GM19438 (cell line): ENCODE measurements around the gene H1-8.
A peak's percentile ranks its signal among the peaks of the same experiment; 100 is the strongest.

ENCODE experiments used
- ATAC-seq: cut with Tn5 transposase; IDR thresholded peaks from one replicate; pipeline ENCODE4 v1.9.1; 2021; ENCODE audit warnings: low read depth; ENCODE audit not compliant: unreplicated experiment

Gene H1-8

DNA sequence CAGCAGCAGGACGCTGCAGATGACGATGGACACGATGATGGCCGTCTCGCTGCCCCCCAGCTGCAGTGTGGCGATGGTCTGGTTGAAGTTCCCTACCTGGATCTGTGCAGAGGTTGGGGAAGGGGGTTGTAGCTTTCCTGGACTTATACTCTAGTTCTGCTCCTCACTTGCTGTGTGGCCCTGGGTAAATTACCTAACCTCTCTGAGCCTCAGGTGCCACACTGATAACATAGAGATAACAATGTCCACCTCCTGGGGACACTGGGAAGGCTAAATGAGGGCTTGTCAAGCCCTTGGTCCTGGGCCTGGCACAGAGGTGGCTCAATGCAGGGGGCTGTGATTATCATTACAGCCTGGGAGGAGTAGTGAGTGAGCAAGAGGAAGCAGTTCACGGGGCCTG lies 26.9 kb downstream of the H1-8 start:
- ATAC-seq: no peak

DNA sequence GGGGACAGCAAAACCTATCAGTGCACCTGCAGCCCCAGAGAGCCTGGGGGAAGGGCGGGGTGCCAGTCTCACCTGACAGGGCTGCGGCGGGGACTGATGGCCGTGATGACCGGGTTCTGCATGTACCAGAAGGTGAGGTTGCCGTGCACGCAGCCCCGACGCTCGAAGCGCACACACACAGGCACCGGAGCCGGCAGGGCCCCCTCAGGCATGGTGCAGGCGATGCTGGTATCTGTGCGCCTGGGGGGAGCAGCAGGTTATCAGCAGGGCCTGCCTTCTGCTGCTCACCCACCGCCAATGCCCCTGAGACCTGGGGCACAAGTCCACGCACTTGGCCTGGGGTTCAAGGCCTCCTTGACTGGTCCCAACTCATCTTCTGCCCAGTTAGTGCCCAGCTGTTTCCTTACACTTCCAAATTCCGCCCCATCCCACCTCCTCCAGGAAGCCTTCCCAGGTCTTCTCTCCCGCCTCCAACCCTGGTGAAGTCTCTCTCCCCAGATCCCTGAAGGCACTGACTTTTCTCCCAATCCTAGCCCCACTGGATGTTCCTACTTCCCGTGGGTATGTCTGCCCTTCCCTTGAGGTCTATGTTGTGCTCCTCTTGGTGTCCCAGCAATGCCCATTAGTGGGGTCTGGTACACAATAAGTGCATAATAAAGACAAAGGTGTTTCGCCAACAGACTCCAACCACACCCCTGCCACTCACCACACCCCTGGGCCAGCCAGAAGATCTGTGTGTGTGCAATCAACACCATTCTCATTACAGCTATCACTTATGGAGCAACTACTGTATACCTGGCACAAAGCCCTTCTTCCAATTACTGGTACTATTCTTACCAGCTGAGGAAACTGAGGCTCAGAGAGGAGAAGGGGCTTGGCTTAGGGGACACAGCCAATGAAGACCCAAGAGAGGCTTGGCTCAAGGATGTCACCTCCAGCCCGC lies 28.9 kb downstream of the H1-8 start:
- no peak for ATAC-seq

GRCh38 chr3:129572603-129573002 lies 29.6 kb downstream of the H1-8 start:
- ATAC-seq: no peak

DNA sequence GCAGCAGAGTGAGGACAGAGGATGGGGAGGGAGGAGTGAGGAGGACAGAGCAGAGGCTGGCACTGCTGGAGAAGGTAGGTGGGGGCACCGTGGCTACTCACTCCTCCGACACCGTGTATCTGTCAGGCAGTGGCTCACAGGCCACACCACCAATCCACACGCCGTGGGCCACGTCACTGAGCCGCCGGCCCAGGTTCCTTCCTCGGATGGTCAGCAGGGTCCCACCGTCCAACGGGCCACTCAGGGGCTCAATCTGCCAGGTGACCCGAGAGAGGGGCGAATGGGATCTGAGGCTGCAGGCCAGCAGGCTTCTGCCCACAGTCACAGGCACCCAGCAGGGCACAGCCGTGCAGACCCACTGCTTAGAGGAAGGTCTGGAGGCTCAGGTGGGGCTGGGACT lies 30.5 kb downstream of the H1-8 start:
- no peak for ATAC-seq

- ATAC-seq: no peak
Observed at GRCh38 chr3:129574206-129574605, 31.2 kb downstream of the H1-8 start.

GRCh38 chr3:129575233-129575996 lies 32.4 kb downstream of the H1-8 start:
- ATAC-seq: no peak

DNA sequence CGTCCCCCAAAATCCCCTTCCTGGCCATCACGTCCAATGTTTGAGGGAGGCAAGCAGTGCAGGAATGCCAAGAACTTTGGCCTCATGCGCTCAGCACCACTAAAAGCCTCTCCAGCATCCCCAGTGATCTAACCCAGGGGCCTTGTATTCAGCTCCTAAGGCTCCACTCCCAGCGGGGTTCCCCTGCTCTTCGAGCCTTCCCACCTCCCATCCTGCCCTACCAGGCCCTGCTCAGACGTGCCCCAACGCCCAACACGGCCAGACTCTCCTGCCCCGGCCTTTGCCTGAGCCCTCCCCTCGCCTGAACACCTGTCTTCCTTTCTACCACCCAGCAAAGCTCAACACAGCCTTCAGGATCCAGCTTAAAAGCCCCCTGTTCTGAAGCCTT lies 33.0 kb downstream of the H1-8 start:
- no peak for ATAC-seq

DNA sequence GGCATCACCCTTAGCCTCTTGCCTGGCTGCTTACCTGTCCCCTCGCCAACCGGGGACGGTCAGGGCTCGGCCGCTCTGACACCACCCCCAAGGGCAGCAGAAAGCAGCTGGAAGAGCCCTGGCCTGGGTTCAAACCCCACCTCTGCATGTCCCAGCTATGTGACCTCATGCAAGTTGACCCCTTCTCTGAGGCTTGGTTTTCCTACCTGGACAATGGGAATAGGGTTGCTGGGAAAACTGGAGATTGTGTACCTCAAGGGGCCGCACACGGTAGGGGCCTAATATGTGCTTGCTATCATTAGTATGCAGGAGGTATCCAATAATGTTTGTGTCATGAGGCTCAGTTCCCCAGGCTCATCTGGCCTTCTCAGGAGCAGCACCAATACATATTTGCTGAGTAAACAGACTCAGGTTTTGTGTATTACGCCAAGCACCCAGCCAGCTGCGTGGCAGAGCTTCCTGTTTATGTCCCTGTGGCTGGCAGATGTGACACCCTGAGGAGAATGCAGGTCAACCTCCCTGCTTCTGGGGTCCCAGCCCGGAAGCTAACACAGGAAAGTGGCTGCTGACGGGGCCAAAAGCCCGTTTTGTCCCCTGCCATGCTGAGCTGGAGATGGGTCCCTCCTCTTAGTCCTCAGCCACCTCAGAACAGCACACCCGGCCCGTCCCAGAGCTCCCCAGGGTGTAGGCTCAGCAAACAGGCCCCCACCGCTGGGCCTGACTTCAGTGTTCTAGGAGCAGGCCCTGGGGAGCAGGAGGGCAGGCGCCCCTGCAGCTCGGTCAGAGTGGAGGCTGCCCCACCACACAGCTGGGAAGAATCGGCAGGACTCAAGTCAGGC lies 33.8 kb downstream of the H1-8 start:
- ATAC-seq: peak; percentile 68

DNA sequence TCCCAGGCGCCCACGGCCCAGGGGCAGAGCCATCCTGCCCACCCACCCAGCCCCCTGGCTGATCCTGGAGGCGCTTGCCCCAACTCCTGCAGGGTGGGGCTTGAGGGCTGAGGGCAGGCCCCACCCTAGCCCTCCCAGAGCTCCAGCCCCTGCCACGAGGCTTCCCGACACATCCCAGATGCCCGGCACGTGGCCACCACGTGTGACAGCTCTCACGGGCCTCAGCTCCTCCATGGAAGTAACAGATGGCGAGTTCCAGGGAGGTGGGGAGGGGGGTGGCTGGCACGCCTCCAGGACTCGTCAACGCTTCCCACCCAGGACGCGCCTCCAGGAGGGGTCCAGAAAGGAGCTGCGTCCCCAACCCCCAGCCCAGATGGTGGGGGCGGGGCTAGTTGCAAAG lies 34.4 kb downstream of the H1-8 start:
- no peak for ATAC-seq

- ATAC-seq: no peak
Observed at GRCh38 chr3:129577925-129578786, 35.2 kb downstream of the H1-8 start.

- no peak for ATAC-seq
Observed at GRCh38 chr3:129579991-129580390, 37.0 kb downstream of the H1-8 start.

DNA sequence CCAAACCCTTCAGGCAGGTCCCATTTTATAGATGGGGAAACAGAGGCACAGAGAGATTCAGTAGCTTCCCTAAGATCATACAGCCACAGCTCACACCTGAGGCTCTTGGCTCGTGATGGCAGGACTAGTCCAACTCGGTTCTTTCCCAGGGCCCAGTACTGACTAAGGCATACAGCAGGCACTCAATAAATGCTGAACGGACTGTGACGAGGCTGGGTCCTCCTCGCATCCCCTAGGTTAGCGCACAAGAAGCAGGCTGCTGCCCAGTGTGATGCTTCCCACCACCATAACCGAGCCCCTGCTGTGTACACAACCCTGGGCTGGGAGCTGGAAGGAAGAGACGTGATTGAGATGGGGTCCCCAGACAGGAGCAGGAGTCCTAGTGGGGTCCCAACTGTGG lies 38.6 kb downstream of the H1-8 start:
- no peak for ATAC-seq

DNA sequence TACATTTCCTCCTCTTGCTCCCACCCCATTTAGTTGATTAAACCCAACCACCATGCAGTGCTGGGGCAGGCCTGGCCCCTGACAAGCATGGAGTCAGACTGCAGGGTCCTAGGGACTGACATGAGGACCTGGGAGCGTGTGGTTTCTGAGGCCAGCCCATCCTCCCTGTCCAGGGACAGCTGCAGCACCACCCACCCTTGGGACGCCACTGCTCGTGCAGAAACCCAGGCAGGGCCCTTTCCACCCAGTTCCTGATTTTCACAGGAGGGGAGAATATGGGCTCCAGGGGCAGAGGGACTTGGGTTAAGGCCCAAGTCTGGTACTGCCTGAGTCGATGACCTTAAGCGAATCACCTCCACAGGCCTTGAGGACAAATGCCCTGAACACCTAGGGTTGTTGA lies 39.8 kb downstream of the H1-8 start:
- ATAC-seq: no peak

DNA sequence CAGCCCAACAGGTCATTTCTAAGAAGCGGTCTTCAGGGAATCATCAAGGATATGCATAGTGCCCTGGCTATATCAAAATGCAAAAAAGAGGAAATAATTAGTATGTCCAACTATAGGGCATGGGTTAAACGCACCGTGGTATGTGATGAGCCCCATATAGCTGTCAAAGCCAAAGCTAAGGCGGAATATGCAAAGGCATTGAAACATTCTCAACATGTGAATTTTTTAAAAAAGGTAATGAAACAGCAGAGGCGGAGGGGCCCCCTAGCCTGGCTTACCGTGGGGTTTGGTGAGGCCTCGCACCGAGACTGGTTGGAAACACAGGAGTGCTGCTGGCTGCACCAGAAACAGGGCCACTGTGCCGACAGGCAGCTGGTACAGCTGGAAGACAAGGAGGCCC lies 40.3 kb downstream of the H1-8 start:
- ATAC-seq: no peak

DNA sequence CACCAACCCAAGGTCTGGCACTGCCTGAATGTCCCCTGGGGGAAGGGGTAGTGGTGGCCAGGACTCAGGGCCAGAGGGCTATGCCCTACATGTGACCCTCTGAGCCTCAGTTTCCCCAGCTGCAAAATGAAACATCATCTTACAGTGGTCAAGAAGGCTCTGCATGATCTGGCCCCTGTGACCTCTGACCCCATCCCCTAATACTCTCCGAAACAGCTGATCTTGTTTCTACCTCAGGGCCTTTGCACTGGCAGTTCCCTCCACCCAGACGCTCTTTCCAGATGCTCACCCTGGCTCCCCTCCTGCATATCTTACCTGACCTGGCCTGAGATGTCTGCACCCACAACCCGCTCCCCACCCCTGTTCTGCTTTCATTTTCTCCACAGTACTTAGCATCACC lies 41.7 kb downstream of the H1-8 start:
- no peak for ATAC-seq

DNA sequence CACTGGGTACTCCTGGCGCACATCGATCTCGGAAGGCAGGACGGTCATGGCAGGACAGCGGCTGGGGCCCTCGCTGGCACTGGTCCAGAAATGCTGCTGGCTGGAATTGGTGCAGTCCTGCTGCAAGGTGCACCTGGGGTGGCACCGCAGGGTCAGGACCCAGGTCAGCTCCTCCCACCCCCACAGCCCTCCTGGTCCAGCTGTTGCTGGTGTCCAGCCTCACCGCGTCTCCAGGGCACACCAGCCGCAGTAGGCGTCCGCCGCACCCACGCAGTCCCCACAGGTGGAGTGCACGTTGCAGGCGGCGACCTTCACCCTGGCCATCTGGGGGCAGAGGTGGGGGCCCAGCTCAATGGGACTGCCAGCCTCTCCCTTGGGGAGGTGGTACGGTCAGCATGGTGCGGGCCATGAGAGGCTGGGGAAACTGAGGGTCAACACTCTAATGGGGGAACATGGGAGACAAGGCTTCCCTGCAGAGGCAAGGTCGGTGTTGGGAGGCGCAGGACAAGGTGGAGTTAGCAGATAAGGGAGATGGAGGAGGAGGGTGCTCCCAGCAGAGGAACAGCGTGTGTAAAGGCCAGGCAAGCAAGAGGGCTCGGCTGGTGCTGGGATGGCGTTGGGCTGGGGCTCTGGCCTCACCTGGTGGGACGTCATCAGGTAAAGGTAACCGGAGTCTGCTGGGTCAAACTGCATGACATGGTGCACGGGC lies 43.1 kb downstream of the H1-8 start:
- no peak for ATAC-seq

DNA sequence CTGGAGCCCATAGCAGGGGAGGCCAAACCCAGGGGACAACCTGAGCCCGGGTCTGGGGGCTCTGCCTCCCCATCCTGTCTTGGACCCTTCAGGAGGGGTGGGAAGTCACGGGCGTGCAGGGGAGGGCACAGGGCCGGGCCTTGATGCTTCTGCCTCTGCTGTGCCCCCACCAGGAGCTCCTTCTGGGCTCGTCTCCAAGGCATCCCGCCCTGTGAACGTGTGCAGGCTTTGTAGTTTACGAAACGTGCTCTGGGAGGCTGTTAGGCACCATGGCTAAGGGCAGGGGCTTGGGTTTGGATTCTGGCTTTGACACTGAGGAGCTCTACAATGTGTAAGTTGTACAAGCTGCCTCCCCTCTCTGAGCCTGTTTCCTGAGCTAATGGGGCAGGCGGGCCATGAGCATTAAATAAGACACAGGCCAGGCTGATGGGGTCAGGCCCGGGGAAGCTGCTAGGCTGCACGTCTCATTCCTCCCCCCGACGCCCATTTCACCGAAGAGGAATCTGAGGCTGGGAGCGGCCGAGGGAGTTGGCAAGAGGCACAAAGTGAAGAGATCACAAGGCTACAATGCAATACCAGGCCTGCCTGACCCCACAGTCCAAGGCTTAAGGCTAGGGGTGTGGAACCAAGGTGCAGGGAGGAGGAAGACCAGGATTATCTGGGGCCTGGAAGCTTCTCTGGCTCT lies 43.9 kb downstream of the H1-8 start:
- no peak for ATAC-seq

- no peak for ATAC-seq
Observed at GRCh38 chr3:129587566-129588210, 44.7 kb downstream of the H1-8 start.
